GM23338 (cell line): ENCODE measurements around the gene ASAP2. TPM values are rescaled to one million over a fixed set of nuclear protein-coding genes. Genes with fewer than 3 reads are reported as not detected.

Experiments
- CREB1 ChIP-seq: fragments of 250-450 bp; sonication (Bioruptor Pico); IDR thresholded peaks from 2 replicates; pipeline ENCODE4 v1.5.0; 2020; ENCODE audit warnings: low read depth, mild to moderate bottlenecking, moderate library complexity
- ETS1 ChIP-seq: IDR thresholded peaks from 2 replicates; pipeline ENCODE4 v1.6.1; 2016; ENCODE audit warnings: antibody characterized with exemption
- EZH2 ChIP-seq: fragments of 200-600 bp; sonication (generic); IDR thresholded peaks from one replicate; pipeline ENCODE4 v1.8.0; 2017; ENCODE audit warnings: antibody characterized with exemption, mild to moderate bottlenecking, low read depth; ENCODE audit not compliant: unreplicated experiment
- EZH2phosphoT487 ChIP-seq: fragments of 200-600 bp; sonication (generic); IDR thresholded peaks from one replicate; pipeline ENCODE4 v1.8.1; 2018; ENCODE audit warnings: antibody characterized with exemption; ENCODE audit not compliant: unreplicated experiment
- JUNB ChIP-seq: IDR thresholded peaks from one replicate; pipeline ENCODE4 v1.6.1; 2016; ENCODE audit warnings: antibody characterized with exemption; ENCODE audit not compliant: unreplicated experiment
- NANOG ChIP-seq: IDR thresholded peaks from 2 replicates; pipeline ENCODE4 v1.6.1; 2016; ENCODE audit warnings: antibody characterized with exemption, borderline replicate concordance
- POLR2AphosphoS5 ChIP-seq: IDR thresholded peaks from 2 replicates; pipeline ENCODE4 v1.6.1; 2016; ENCODE audit warnings: antibody characterized with exemption, low read depth
- REST ChIP-seq: IDR thresholded peaks from one replicate; pipeline ENCODE4 v1.6.1; 2018; ENCODE audit warnings: antibody characterized with exemption; ENCODE audit not compliant: unreplicated experiment
- STAT1 ChIP-seq: IDR thresholded peaks from one replicate; pipeline ENCODE4 v1.6.1; 2016; ENCODE audit warnings: antibody characterized with exemption; ENCODE audit not compliant: unreplicated experiment
- ZNF114 ChIP-seq: fragments of 250-450 bp; sonication (Bioruptor Pico); IDR thresholded peaks from 2 replicates; pipeline ENCODE4 v1.5.0; 2020; ENCODE audit warnings: mild to moderate bottlenecking, moderate library complexity
- ZNF331 ChIP-seq: fragments of 250-450 bp; sonication (Bioruptor Pico); IDR thresholded peaks from 2 replicates; pipeline ENCODE4 v1.5.0; 2020; ENCODE audit warnings: low read depth, mild to moderate bottlenecking, moderate library complexity
- ZNF462 ChIP-seq: fragments of 250-450 bp; sonication (Bioruptor Pico); IDR thresholded peaks from 2 replicates; pipeline ENCODE4 v1.5.0; 2020; ENCODE audit warnings: mild to moderate bottlenecking, moderate library complexity
- polyA plus RNA-seq: library from polyadenylated mRNA; unstranded; fragments of >200 nt; fragmentation: Nextera tagmentation; extraction: Ambion mirVana; gene quantifications from 2 replicates; pipeline ENCODE4 v1.2.1, GENCODE V29; 2016
- total RNA-seq: library from RNA; depleted of rRNA; stranded (reverse); fragments of >200 nt; shearing (Covaris generic); gene quantifications from 2 replicates; pipeline ENCODE4 v1.2.3, GENCODE V29; 2014

ASAP2 gene
- total and polyA plus RNA-seq, 2 experiments from 2014 or later = 2.6 to 15.6 TPM

GRCh38 chr2:9158786-9159779 is 47.5 kb upstream of the ASAP2 start (continued):
- no peak for TF ChIP-seq ZNF462 (CRISPR knock-in tag)
- TF ChIP-seq ZNF331 = no peak
- TF ChIP-seq REST = no peak
- TF ChIP-seq ETS1 = no peak
- no peak for TF ChIP-seq ZNF114
- TF ChIP-seq EZH2phosphoT487 = no peak
- no peak for TF ChIP-seq JUNB
- TF ChIP-seq CREB1 (CRISPR knock-in tag) = no peak
- TF ChIP-seq NANOG = no peak
- TF ChIP-seq POLR2AphosphoS5 = no peak
- no peak for TF ChIP-seq STAT1
- TF ChIP-seq EZH2 = no peak
